Fibroblast of peridontal ligament (primary cell): Measurements from ENCODE around the gene RAD21L1.
"Not testable (repeated sequence)": the region's sequence is repeated elsewhere in the genome, so short reads cannot be mapped to it uniquely, and the experiment has no call there.

Experiments used
- DNase-seq: peaks from one replicate; pipeline ENCODE4 v3.0.0-alpha.2; 2010; ENCODE audit errors: extremely low read depth

The RAD21L1 gene

DNA sequence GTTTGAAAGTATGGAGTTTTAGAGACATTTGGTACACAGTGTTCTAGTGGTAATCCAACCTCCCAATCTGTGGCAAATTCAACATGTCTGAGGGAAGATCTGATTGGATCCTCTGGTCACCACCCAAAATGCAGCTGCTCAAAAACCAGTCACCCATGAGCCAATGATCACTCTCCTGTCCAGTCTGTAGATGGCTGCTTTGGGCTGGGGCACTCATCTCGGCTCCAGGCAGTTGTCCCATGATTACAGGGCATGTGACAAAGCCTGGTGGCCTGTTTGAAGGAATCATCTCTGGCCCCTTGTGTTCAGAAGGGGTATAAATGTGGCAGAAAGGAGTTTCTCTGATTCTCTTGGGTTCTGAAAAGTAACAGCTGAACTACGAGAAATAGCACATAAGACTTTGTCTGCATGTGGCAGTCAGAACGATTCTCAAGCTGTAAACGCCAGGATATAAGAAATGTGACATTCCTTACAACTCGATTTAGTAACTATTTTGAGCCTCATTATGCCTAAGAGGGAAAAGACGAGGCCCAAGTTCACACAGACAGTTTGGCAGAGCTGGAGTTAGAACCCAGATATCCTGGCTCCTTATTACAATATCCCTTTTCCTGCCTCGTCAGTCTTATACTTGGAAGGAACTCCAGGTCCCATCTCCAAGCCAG lies 26.5 kb upstream of the RAD21L1 start:
- DNase-seq = no peak

DNA sequence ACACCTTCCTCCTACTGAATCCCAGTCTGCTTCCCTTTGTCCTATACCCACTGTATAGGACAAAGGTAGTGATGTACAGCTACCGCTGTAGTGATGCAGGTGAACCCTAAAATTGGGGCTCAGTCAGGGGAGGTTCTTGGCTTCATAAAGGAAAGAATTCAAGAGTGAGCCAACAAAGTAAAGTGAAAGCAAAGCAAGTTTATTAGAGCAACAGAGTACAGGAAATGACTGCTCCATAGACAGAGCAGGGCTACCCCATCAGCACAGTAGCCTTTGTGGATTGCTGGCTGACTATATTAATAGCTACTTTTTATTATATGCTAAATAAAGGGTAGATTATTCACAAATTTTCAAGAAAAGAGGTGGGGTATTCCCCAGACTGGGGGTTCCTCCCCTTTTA lies 25.9 kb upstream of the RAD21L1 start:
- no peak for DNase-seq

DNA sequence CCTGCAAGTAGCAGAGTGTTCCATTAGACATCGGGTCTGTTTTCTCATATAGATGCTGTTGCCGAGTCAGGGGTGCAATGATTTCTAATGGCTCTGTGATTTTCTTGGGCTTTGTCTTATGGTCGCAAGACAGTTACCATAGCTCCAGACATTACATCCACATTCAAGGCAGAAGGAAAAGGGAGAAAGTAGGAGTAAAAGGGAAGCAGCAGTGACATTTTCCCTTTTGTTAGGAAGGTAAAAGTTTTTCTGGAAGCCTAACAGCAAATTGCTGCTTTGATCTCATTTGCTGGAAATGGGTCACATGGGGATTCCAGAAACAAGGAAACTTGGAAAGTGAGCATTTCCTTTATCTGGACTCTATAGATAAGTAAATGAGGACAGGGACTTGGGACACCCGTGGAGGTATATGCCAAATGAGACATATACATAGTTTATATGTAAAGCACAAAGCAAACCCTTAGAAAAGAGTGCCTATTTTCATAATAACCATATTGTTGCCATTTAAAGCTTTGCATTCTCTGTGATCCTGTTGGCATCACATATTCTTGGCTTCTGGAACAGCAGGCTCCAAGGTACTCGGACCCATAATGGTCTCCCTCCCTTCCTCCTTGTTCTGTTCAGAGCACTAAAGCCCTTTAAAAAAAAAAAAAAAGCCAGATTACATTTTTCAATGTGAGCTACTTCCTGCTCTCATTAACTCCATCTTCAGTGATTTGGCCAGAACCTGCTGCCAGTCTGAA lies 22.9 kb upstream of the RAD21L1 start, which contains the start of gene C20orf202:
TSS of gene C20orf202 (plus strand) at position 693 of the 743 bp plus-strand sequence. CDS start 132 bp downstream, outside the sequence.
- no peak for DNase-seq

DNA sequence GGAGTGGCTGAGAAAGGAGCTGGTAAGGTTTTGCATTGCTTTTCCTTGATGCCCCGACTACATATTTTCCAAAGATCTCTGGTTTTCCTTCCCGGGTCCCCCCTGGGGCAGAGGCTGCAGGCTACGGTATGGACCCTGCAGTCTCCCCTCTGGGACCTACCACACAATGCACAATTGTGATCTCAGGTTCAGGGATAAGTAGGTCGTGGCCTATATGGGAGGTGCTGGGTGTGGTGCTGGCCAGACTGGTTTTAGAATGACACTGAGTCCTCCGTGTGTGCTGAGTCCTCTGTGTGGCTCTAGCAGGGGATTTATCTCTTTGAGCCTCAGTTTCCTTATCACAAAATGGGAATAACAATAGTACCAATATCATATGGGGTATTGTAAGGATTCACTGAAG lies 22.2 kb upstream of the RAD21L1 start:
- DNase-seq = no peak

DNA sequence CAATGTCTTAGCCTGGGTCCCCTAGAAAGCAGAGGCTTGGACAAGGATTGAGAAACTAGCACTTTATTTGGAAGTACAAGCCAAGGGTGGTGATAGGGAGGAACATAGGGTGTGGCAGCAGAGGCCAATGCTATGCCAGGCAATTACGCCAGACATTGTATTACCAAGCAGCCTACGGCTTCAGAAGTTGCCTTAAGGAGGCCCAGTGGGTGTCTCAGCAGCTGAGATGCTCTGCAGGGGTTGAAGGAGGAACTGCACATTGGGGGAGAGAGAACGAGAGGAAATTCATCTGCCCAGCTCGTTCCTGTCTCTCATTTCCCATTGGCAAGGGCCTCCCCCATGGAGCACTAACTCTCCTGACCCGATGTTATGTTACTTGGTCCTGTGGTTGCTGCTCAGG lies 21.7 kb upstream of the RAD21L1 start:
- DNase-seq = no peak

DNA sequence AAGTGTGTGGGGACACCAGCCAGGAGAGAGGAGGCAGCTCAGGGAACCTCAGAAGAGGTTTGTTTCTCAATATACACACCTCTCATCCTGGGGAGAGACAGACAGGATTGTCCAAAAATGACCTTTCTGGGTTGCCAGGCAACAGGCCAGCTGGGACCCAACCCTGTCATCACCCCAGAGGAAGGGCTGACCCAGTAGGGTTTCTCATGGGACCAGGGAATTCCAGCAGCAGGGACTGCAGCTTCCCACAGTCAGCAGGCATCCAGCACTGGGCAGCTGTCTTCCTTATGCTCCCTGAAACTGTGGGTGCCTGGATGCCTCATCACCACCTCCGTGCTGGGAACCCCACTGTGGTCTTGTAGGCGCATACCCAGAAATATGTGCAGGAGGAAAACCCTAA lies 21.3 kb upstream of the RAD21L1 start:
- no peak for DNase-seq

DNA sequence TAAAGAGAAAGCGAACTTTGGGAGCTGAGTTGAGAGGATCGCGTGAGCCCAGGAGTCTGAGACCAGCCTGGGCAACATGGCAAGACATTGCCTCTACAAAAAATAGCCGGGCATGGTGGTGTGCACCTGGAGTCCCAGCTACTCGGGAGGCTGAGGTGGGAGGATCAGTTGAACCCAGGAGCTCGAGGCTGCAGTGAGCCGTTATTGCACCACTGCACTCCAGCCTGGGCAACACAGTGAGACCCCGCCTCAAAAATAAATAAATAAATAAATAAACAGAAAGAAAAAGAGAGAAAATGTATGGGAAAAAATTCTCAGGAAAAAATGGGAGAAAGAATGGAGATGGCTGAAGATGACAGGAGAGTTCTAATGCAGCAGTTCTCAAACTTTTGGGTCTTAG lies 20.0 kb upstream of the RAD21L1 start:
- DNase-seq = no peak

DNA sequence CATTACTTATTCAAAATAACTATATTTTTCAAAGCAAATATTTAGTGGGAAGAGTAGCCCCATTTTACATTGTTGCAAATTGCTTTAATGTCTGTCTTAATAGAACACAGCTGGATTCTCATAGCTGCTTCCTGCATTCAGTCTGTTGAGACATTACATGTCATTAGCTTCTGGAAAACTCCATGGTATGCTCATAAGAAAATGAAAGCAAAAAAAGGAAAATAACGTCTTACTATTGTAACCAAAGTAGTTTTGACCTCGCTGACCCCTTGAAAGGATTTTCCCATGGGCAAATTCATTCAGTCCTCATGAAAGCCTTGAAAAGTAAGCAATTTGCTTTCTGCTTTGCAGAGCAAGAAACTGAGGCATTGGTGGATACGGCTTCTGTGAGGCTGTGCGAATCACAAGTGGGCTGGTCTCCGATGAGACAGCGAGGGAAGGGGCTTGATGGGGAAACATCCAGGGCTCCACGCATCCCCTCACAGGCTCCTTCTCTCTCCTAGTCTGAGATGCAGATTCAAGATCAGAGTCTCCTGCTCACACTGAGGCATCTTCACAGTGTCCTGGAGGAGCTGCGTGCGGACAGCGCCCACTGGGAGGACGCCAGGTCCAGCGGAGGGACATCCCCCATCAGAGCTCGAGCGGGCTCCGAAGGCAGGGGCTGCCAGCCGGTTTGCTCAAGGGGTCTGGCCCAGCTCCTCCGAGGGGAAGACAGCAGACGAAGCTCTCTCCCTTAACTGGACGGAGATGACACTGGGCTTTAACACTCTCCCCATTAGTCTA lies 19.3 kb upstream of the RAD21L1 start:
- peak; percentile 31 for DNase-seq

DNA sequence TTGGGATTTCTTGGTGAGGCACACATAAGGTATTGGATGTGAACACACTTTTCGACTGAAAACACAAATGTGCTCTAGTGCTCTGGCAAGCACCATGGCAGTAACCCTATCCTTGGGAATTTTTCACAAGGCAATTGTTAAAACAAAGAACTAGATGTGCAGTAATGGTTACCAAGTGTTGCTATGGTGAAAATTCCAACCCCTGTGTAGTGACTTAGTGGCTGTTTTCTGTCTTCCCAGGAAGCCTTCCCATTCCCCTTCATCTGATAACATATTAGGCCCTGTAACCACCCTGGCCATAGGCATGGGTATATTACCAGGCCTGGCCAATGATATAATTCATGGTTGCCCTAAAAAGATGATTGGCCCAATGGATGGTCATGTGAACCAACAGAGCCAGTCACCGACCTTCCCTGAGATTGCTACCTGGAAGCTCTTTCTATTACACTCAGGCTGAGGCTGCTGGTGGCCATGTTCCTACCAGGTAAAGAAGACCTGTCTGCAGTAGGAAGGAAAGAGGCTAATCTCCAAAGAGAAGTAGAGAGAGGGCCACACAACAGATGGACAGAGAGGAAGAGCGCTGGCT lies 18.5 kb upstream of the RAD21L1 start:
- DNase-seq = no peak

DNA sequence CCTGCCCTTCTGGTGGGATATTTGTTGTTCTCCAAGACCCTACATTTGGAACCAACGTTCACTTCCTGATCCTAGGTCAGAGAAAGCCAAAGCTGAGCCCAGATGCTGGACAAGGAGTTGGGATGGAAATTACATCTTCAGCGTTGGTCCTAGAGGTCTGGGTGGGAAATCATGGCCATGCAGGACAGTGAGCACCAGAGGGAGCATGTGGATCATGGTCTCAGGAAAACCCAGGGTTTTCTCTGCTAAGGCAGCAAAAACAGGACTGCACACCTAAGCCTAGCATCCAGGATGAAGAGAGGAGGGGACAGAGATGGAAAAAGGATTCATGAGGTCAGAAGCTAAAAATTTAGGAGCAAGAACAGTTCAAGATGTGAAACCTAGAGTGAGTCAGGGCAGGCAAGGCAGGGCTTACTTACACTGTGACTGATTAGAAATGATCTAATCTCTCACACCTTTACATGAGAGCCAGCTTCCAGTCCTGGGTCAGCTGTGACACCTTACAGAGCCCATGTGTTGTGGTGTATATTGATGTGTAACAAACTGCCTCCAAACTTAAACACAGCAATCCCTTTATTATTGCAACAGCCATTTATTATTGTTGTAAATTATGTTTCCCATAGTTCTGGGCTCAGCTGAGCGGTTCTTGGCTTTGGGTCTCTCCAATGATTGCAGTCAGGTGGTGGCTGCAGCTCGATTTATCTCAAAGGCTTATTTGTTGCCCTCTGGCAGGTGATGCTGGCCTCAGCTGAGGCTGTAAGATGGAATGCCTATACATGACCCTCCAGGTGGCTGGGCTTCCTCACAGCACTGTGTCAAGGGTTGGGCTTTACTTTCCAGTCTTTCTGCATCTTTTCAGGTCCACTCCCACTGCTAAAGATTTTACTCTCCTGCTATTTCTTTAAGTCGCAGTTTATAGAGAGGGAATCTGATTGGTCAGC lies 16.1 kb upstream of the RAD21L1 start:
- peak; percentile 14 for DNase-seq

DNA sequence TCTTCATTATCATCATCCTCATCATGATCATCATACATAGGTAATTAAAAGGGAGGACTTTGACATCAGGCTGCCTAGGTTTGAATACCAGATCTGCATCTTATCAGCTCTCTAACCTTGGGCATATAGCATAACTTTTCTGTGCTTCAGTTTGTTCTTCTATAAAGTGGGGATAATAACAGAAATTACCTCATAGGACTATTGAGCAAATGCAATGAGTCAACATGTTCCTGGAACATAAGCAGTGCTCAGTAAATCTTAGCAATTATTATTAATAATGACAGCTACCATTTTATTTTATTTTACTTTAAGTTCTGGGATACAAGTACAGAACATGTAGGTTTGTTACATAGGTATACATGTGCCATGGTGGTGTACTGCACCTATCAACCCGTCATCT lies 15.3 kb upstream of the RAD21L1 start:
- no peak for DNase-seq

DNA sequence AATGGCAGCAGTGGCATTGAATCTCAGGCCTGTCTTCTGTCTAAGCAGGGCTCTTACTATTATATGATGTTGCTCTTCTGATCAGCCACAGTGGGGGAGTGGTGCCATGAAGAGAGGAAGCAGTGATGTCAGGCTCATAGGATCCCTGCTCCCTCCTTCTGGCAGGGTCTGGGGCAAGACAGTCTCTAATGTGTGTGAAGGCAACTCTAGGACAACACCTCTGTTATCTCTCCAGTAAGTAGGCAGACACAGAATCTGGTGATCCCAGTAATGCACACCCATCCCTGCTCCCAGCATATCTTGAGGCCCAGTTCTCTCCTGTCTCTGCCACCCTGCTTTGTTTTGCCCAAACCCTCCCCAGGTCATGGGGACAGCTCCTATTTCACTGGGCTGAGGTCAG lies 13.8 kb upstream of the RAD21L1 start:
- DNase-seq = no peak

DNA sequence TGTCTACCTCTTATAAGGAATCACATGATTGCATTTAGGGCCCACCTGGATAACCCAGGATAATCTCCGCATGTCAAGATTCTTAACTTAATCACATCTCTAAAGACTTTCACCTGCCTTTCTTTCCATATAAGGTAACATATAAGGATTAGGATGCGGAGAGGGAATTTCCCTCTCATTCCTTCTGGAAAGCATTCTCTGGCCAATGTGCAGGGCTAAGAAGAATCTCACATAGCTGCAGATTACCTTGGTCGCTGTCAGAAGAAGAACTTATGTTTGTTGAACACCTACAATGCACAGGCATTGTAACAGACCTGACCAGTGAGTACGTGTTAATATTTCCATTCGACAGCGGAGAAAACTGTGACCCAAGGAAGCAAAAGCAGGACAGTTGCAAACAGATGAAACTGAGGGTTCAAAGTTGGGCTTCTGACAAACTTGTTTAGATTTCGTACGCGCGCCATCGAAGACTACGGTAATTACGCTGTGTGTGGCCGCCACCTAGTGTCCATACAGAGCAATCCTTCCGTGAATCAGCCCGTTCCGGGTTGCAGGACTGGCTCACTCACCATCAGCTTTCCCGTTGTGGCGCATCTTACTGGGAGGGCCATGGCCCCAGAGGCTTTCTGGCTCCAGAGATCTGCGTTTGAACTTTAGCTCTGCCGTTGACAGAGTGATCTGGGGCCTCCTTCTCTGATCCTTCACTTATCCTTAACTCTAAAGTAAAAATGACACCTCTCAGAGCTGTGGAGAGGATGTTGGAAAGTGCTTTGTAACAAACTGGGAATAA lies 13.0 kb upstream of the RAD21L1 start:
- DNase-seq = peak; percentile 73

DNA sequence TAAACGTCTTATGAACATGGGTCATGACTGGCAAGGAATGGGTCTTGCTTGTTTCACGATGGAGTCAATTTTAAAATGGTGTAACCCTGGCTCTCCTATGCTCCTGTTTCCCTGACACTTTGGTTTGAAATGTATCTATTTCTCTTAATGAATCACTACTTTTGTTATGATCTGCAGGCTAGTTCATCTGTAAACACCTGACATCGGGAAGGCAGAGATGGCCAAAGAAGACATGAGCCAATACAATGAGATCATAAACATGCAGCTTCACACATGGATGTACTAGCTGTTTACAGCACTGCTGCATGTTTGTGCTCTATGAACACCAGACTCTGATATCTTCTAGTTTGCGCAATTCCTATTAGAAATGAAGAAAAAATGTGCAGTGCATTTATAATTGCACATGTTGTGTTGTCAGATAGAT lies 11.0 kb upstream of the RAD21L1 start:
- DNase-seq = no peak

DNA sequence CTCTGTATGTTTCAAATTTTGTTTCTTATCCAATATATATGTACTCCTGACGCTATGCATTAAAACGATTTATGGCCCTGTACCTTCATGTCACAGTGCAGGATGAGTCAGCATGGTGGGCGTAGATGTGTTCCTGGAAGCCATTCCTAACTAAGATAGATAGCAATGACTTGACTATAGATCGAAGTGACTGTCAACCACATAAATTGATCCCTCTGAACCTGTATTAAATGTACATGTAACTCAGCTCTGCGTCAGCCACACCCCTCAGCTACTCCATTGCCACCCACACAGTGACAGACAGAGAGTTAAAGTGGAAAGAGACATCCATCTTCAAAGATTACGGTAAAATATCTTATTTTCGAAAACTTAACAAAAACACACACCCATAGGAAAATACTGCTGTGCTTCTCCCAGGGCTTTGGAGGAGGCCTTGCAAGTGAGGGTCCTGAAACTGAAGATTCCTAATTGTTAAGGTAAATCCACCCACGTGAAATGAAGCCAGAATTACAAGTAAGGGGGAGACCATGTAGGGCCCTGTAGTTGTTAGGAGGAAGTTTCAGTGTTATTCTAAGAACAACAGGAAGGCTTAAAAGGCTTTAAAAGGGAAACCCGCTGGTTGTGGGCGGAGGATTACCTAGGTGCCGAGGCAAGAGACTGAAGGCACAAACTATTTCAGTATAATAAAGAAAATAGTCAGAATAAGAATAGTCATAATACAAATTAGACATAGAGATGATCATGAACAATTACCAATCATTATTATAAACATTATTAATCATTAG lies 10.3 kb upstream of the RAD21L1 start:
- no peak for DNase-seq

DNA sequence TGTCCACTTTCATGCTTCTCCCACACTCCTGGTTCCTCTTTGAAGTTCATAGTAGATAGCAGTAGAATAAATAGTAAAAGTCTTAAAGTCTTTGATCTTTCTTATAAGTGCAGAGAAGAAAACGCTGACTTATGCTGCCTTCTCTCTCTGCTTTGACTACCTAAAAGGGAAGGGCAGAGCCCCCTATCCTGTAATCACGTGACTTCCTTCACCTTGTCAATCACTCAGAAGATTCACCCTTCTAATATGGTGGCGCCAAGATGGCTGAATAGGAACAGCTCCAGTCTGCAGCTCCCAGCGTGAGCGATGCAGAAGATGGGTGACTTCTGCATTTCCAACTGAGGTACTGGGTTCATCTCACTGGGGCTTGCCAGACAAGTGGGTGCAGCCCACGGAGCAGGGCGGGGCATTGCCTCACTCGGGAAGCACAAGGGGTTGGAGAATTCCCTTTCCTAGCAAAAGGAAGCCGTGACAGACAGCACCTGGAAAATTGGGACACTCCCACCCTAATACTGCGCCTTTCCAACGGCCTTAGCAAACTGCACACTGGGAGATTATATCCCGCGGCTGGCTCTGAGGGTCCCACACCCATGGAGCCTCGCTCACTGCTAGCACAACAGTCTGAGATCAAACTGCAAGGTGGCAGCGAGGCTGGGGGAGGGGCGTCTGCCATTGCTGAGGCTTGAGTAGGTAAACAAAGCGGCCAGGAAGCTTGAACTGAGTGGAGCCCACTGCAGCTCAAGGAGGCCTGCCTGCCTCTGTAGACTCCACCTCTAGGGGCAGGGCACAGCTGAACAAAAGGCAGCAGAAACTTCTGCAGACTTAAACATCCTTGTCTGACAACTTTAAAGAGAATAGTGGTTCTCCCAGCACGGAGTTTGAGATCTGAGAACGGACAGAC lies 9.1 kb upstream of the RAD21L1 start:
- DNase-seq = not testable (repeated sequence)

DNA sequence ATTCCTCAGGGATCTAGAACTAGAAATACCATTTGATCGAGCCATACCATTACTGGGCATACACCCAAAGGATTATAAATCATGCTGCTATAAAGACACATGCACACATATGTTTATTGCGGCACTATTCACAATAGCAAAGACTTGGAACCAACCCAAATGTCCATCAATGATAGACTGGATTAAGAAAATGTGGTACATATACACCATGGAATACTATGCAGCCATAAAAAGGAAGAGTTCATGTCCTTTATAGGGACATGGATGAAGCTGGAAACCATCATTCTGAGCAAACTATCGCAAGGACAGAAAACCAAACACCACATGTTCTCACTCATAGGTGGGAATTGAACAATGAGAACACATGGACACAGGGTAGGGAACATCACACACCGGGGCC lies 3.1 kb upstream of the RAD21L1 start:
- DNase-seq = not testable (repeated sequence)

DNA sequence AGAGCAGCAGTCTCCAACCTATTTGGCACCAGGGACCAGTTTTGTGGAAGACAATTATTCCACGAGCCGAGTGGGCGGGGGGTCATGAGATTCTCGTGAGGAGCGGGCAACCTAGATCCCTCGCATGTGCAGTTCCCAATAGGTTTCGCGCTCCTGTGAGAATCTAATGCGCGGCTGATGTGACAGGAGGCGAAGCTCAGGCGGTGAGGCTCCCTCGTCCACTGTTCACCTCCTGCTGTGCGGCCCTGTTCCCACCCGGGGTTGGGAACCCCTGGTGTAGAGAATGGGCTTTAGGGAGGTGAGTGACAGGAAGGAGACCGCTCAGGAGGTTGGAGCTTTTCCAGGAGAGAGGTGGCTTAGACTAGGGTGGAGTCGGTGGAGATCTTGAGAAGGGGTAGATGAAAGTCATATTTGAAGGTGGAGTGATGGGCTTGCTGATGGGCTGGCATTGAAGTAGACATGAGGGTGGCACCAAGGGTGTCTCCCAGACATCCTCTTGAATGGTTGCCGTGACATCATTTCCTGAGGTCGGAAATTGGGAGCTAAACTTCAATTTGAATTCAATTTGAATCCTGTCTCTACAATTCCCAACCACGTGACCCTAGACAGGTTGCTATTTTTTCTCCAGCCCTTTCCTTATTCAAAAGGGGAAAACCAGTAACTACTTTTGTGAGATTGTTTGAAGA lies 1.5 kb upstream of the RAD21L1 start:
- DNase-seq = no peak
